ENCODE data around the gene GFPT2.
"Not testable (repeated sequence)": the region's sequence is repeated elsewhere in the genome, so short reads cannot be mapped to it uniquely, and the experiment has no call there.

Gene GFPT2

DNA sequence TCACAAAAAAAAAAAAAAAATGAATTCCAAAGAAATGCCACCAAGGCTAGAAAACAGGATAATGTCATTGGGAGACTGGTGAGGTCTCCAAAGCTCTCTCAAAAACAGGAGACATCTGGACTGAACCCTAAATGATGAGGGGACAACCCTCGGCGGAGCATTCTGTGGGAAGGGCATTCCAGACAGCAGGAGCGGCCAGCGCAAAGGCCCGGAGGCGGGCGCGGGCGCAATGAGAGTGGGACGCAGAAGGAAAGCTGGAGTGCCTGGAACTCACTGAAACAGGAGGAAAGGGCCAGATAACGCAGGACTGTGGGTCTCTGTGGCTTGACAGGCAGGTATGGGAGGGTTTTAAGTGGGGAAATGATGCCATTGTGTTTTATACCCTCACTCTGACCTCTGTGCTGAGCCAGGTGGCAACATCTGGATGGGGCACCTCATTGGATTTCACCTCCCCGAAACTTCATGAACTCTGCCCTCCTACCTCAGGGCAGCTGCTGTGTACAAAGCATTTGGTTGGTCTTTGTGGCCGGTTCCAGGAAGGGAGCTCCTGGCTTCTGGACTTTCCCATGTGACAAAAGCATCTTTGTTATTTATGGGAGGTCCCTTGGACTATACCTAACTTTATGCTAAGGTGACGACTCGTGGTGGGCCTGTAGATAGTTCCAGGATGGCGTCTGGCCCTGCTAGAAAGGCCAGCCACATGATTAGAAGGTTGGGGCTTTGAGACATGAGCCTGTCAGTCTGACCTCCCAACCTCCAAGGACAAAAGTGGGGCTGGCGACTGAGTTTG lies 49.7 kb downstream of the GFPT2 start:
- DNase-seq = no peak

DNA sequence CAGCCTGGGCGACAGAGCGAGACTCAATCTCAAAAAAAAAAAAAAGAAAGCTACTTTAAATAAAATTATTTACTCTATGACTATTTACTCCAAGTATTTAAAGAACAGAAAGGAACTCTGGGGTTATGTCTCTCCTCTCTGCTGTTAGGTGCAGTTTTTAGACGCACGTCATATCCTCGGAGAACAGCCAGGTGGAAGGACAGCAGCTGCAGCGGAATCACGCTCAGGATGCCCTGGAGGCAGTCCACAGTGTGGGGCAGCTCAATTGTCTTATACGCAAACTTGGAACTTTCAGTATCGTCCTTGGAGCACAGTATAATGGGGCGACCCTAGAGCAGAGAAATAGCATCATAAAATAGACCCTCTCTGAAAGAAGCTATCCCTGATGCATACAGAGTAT lies 50.9 kb downstream of the GFPT2 start:
- no peak for DNase-seq

DNA sequence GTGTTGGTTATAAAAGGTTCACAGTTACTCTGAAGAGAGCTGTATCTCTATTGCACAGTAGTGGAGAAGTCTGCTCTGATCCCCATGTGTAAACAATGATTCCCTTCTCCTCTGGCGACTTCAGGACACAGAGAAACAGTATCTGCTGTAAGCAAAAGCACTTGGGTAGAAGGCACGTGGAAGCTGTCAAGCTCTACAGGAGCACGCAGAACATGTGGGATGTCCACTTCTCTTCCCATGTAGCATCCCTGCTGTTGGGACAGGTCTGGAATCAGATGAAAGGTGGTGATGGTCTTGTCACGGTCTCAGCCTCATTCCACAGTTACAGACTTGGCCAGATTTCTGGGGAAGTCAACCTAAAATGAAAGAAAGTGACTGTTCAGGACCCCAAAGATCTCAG lies 51.9 kb downstream of the GFPT2 start:
- no peak for DNase-seq

DNA sequence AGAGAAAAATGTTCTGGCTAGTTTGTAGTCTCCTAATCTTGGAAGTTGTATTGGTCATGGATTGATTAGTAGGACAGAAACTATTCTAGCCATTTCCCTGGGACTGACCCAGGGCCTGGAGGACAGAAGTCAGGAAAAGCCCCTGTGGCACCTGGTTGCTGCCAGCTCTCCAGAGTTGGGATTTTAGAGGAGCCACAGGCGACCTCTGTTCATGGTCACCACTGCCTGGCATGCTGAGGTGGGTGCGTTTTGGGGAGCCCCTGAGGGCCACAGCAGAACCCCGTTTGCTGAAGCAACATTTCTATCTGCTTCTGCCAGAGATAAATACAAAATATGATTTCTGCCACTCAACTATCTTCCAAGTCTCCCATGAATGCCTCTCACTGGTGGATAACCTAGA lies 53.6 kb downstream of the GFPT2 start:
- DNase-seq = no peak

DNA sequence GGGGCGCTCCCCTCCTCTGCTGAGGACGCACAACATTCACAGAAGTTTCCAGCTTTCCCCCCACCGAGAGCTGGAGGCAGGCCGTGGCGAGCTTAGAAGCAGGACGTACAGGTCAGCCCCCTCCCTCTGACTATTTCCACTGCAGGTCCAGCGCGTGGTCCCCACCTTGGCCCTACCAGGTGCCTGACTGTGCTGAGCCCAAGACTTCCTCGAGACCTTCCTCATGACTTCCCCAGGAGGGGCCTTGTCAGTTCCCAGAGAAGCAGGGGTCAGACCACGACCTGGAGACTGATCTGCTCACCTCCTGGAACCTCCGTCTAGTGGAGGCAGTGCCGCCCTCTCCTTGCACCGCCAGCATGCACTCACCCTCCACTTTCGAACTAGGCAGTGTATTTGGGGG lies 54.1 kb downstream of the GFPT2 start:
- DNase-seq = not testable (repeated sequence)

DNA sequence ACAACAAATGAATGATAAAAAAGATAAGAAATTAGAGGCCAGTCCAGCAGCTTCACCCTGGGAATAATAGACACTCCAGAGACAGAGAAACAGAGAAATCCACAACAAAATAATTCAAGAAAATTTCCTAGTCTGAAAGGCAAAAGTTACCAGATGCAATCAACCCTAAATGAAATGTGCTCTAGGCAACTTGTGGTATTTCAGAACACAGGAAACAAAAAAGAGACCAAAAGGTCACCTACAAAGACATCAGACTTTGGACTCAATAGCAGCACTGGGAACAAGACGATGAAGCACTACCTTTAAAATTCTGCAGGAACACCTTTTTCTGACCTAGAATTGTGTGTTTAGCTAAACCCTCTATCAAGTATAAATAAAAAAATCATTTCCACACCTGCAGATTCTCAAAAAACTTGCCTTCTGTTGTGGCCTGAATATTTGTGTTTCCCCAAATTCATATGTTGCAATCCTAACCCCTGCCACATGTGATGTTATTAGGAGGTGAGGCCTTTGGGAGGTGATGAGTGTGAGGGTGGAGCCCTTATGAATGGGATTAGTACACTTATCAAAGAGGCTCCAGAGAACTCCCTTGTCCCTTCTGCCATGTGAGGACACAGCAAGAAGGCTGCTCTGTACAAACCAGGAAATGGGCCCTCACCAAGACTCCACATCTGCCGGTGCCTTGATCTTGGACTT lies 55.4 kb downstream of the GFPT2 start:
- no peak for DNase-seq

DNA sequence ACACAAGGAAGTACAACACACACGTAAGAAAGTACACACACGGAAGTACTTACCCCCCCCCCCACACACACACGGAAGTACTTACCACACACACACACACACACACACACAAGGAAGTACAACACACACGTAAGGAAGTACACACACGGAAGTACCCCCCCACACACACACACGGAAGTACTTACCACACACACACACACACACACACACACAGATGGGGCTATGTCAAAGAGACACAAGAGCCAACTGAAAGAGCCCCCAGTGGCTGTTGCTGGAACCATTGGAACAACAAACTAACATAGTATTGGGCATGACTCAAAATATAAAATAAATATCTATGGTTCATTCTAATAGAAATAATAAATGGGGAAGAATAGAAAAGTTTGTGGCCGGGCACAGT lies 56.4 kb downstream of the GFPT2 start:
- no peak for DNase-seq

DNA sequence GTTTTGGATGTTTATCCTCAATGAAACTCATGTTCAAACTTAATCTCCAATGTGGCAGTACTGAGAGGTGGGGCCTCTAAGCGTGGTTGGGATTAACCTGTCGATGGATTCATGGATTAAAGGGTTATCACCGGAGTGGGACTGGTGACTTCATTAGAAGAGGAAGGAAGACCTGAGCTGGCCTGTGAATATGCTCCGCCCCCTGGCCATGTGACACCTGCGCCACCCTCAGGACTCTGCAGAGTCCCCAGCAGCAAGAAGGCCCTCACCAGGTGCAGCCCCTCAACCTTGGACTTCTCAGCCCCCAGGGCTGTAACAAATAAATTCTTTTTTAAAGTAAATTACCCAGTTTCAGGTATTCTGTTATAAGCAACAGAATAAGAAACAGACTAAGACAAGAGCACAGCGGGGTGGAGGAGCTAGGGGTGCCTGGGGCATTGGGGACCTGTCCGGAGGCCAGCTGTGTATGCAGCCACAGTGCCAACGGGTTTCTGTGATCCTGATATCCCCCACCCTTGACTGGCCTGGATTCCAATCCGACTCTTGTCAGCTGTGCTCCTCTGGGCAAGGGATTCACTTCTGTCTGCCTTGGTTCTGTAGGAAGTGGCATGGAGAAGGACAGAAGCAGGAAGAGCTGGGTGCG lies 58.1 kb downstream of the GFPT2 start:
- no peak for DNase-seq

DNA sequence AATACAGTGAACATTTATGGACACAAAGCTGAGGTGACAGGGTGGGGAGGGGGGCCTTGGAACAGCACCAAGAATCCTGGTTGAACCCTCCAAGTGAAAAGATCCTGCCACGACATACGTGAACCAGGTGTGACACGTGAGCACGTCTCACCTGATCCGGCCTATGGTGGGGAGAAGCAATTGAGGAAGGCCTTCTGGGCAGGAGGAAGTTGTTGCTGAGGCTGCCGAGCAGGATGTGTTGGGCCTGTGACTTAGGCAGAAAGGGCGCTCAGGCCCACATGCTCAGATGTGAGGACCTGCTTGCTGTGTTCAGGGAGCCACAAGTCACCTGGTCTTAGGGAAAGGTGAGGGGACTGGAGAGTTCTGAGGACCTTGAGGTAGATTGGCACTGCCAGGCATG lies 58.7 kb downstream of the GFPT2 start:
- DNase-seq = no peak

DNA sequence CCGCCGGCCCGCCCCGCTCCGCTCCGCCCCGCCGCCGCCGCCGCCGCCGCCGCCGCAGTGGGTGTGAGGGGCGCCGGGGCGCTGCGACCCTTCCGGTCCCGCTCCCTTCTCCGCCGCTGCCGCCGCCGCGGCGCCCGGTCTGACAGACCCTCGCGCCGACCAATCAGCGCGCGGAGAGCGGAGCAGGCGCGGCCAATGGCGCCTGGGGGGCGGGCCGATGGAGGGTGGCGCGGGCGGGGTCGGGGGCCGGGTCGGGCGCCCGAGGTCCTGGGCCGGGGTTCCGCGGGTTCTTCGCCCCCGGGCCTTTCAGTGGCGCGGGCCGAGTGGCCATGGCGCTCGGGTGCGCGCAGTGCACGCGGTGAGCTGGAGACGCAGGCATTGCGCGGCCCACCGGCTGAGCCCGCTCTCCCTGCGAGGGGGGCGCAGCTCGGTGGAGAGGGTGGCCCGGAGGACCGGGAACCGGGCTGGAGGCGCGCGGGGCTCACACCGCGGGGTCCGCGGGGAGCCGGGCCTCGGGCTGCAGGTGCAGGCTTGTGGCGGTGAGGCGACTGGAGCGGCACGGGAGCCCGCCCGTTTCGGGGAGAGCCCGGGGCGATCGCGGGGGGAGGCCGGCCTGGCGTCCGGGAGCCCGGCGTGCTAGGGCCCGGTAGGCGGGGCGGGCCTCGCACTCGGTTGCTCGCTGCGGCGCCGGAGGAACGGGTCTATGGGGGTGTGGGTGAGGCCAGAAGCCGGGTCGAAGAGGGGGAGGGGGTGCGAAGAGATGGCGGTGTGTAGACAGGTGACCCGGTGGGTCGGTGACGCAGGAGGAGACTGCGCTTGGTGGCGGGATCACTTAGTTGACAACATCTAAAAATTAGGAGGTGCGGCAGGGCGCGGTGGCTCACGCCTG lies 60.9 kb downstream of the GFPT2 start, which contains the start of gene MAPK9:
Gene MAPK9, minus strand, starts transcription at position 141 of the 889 bp plus-strand sequence. CDS start 11,522 bp downstream, outside the sequence.
- peak; percentile 89 for DNase-seq

DNA sequence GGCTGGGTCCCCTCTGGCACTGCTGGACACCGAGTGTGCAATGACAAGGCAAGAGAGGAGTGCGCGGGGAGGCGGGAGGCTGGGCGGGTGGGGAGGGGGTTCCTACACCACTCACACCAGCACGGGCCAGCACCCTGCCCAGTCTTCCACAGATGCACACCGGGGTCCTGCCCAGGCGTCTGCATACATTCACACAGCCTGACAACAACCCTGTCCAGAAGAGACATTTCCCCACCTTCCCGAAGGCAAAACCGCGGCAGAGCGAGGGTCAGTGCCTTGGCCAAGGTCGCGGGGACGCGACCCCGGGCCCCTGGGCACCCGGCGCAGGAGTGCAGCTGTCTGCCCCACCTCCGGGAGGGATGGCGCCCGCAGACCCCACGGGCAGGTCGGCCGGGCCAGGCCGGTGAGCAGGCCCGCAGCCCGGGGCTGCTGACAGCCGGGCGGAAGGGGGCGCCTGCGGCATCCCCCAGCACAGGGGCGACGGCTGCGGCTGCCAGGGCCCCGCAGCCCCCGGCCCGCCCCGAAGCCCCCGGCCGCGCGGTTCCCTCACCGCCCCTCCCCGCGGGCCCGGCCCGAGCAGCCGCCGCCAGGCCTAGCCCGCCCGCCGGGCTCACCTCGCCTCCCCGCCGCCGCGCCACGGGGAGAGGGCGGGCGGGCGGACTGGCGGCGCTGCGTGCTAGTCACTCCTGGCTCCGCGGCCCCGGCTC lies 61.7 kb downstream of the GFPT2 start:
- no peak for DNase-seq

DNA sequence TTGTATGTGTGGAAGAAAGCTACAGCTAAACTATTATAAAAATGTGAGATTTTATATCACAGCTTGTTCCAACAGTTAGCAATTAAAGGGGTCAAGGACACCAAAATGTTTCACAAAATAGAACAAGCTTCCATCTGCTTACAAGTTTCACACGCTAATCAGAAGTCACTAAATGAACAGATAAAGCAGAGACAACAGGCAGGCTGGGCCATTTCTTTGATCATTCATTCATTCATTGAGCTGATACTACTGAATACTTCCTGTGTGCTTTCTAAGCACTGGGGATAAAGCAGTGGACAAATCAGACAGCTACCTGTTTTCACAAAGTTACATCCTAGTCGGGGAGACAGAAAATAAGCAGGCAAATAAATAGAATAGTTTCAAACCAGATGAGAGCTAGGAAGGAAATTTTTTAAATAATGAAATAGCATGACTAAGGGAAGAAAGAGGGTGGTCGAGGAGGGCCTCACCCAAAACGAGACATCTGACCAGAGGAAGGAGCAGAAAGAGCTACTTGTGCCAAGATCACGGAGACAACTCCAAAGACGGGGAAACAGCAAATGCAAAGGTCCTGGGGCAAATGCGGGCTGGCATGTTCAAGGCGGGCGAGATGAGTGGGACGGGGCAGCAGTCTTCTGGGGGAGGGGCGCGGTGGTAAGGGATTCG lies 62.4 kb downstream of the GFPT2 start:
- no peak for DNase-seq

DNA sequence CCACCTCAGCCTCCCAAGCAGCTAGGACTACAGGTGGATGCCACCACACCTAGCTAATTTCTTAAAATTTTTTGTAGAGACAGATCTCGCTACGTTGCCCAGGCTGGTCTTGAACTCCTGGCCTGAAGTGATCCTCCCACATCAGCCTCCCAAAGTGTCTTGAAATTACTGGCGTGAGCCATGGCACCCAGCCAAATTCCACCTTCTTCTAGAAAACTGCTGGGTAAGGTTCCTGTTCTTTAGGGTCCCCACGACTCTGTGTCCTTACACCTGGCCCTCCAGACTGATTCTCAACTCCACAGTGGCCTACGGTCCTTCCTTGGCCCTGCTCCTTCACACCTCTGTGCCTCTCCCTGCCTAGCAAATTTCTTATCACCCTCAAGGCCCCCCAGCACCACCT lies 63.2 kb downstream of the GFPT2 start:
- DNase-seq = no peak

DNA sequence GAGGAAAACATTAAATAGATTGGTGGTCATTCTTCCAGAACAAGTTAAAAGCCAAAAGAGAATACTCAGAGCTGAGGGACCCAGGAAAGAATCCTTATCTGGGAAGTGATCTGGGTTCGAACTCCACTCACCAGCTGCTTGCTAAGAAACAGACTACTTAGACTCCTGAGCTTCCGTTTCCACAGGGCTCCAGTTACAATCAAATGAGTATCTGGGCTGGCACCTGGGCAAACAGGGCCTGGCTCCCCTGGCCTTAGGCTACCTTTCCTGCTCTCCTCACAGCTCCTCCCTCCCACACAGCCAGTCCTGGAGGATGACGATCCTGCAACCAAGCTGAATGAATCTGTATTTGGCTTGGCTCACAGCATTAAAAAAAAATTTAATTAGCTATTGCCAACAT lies 63.7 kb downstream of the GFPT2 start:
- DNase-seq = no peak

DNA sequence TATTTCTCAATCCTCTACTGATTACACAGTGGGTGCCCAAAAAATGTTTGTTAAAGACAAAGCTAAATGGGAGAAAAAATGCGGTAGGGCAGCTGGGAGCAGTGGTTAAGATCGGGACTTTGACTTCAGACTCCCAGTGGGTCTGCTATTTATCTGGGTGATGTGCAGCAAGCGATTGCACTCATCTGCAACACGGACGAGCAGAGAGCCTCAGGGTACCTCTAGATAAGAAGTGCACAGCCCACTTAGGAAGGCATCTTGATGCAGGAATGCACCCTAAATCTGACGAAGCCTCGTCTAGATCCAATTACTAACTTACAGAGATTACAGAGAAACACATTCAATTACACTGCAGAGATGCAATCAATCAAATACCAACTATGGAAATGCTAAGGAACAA lies 65.3 kb downstream of the GFPT2 start:
- no peak for DNase-seq

DNA sequence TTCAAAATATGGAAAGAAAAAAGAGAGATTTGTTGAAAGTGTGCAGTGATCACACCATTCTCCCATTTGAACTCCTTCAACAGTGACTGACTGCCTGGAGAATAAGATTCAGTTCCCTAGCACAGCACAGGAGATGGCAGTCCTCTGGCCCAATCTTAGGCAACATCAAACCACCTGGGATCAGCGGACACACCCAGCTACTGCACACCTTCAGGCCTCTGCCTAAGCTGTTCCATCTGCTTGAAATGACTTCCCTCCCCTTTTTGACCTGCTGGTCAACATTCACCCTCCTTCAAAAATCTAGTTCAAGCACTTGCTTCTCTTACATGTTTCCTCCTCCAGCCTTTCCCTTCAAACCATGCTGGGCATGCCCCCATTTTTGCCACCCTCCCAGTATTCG lies 65.7 kb downstream of the GFPT2 start:
- no peak for DNase-seq

DNA sequence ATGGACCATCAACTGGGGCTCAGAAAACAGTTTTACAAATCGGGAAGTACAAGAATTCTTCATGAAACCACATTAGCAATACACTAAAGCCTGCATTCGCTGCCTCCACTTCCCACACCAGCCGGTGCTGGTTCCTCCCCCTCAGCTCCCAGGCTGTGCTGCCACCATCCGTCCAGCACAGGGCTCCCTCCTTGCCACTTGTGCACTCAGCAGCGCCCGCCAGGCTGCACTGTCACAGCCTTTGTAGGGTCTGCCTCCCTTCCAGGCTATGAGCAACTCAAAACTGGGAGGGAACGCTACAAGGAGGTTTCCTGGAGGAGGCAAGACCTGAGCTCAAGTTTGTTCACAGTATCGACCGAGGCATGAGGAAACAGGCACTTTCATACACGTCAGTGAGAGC lies 69.0 kb downstream of the GFPT2 start:
- DNase-seq = no peak

DNA sequence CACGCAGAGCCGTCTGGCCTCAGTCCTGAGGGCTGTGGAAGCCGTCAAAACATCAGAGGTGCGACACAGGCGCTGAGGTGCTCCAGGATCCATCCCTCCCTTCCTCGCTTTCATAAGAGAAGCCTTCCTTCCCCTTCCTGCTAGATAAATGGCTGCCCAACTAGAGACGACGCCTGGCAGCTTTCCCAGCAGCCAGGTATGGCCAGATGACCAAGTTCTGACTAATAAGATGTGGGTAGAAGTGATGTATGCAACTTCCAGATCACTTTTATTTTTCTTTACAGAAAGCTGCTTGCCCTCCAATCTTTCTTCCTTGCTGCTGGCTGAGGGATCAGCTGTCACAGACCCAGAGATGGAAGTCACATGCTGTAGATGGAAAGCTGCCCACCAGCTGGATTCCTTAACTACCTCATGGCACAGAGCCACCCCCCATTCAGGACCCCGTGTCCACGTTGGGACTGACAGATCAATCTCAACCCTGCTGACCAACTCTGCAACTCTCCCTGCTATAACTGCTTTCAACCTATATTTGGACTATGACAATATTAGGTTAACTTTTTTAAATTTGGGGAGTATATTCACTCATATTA lies 70.0 kb downstream of the GFPT2 start:
- DNase-seq = no peak

DNA sequence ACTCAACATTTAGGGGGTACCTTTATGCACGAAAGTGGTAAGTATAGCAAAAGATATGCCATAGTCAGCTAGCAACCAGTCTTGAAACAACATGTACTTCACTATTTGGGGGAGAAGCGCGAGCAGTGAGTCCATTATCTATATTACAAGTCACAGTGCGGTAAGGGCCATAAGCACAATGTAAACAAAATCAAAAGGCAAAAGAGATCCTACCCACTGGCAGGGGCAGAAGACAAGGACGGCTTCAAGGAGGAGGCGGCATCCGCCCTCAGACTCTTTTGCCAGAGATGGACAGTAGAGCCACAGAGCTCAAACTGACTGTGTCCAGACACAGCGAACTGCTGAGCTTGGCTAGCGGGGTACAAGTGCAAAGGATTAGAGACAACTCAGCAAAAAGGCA lies 70.9 kb downstream of the GFPT2 start:
- DNase-seq = no peak

DNA sequence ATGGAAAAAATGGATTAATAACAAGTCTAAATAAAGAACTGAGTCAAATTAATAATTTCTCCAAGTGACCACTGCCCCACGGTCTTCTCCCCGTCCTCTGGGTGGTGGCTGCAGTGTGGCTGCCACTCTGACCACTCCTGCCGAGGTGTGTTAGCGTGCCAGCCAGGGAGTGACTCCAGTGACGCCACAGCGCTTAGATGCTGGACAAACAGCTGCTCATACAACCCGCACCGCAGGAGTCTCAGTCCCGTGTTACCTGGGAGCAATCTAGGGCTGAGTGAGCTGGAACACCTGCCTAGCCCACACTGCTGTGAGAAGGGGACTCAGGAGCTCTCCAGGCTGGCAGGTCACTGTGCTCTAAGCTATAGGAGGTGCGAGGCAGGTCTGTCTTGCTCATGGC lies 71.4 kb downstream of the GFPT2 start:
- no peak for DNase-seq

DNA sequence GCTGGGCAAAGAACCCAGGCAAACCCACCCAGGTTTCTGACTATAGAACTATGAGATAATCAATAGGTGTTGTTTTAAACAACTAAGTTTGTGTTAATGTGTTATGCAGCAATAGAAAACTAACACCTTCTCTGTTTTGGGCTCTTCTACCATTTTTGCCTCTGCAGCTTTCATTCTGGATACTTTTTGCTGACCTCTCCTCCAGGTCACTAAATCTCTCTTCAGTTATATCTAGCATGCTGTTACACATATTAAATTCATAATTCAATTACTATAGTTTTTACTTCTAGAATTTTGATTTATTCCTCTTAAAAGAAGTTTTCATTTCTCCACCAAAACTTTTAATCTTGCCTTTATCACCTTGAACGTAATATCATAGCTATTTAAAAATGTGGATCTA lies 78.4 kb downstream of the GFPT2 start:
- DNase-seq = no peak
